ENCODE measurements around the gene C19orf67. TPM values are rescaled to one million over a fixed set of nuclear protein-coding genes. Genes with fewer than 3 reads are reported as not detected.

The C19orf67 gene
- total RNA-seq, 4 donors from 2014 or later = not detected

DNA sequence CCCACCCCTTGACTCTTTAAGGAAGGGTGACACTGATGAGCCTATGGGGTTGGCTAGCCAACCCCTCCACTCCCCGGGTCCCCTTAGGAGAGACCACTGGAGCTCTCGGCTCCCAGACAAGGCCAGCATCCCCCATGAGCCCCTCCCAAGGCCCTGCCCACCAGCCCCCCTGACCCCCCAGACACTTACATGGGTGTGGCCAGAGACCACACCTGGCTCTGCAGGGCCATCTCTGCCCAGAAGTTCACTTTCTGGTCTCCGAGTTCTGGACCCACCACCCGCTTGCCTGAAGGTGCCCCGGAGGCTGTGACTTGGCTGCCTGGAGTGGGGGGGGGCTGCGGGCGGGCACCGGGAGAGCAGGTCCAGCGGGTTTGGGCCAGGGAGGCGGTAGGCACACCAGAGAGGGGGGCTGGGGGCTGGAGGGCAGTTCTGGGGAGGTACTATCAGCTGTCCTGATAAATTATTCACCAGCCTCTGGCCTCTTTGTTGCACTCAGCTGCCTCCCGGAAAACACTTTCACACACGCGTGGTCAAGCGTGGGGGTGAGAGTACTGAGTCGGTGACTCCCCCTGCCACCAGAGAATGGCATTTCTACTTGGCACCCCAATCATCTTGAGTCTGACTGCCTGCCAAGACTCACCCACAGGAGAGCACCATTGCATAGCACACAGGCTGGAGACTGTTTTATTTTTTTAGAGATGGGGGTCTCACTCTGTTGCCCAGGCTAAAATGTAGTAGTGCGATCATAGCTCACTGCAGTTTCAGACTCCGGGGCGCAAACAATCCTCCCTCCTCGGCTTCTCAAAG is 23.6 kb downstream of the C19orf67 start, which contains the start of gene PALM3:
TSS of gene PALM3 (minus strand) at position 326 of the 807 bp plus-strand sequence. CDS start at position 230, 96 bp downstream.
- Histone ChIP-seq H3K36me3 (no peaks in the 10 kb centered on the region), H3K27me3 (peaks cover 2 to 59% of the 10 kb centered on the region in 2 donors), H3K27ac (peak within 1 kb of the TSS in 1 of 4 donors; percentile 39), H3K4me3 (no peak within 1 kb of the TSS), H3K9me3 (no peaks in the 10 kb centered on the region), H3K4me1 (peaks cover 0 to 20% (median 5%) of the 10 kb centered on the region in 4 donors)
- TF ChIP-seq, protein P1, sequence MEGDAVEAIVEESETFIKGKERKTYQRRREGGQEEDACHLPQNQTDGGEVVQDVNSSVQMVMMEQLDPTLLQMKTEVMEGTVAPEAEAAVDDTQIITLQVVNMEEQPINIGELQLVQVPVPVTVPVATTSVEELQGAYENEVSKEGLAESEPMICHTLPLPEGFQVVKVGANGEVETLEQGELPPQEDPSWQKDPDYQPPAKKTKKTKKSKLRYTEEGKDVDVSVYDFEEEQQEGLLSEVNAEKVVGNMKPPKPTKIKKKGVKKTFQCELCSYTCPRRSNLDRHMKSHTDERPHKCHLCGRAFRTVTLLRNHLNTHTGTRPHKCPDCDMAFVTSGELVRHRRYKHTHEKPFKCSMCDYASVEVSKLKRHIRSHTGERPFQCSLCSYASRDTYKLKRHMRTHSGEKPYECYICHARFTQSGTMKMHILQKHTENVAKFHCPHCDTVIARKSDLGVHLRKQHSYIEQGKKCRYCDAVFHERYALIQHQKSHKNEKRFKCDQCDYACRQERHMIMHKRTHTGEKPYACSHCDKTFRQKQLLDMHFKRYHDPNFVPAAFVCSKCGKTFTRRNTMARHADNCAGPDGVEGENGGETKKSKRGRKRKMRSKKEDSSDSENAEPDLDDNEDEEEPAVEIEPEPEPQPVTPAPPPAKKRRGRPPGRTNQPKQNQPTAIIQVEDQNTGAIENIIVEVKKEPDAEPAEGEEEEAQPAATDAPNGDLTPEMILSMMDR (IDR thresholded peaks at IDR 0.05) = no peak
- TF ChIP-seq POLR2A (IDR thresholded peaks at IDR 0.05) (no peak), EP300 (IDR thresholded peaks at IDR 0.05) (no peak)
- no peak for DNase-seq (ENCODE audit: low spot score in 2 of 2)
- WGBS, 2 donors = 64 to 65% methylated on average over 16 to 18 of the region's 19 CpGs

GRCh38 chr19:14061081-14061749 is 24.4 kb downstream of the C19orf67 start:
- Histone ChIP-seq H3K9me3 (no peaks in the 10 kb centered on the region), H3K4me1 (peaks cover 0 to 22% (median 5%) of the 10 kb centered on the region in 4 donors), H3K27me3 (peaks cover 2 to 62% of the 10 kb centered on the region in 2 donors), H3K27ac (peak overlapping the region in 1 of 4 donors; percentile 39), H3K36me3 (no peaks in the 10 kb centered on the region), H3K4me3 (no peak overlapping the region)
- DNase-seq (ENCODE audit: low spot score in 2 of 2) = no peak
- WGBS, 2 donors = 54% methylated on average over 9 of the region's 9 CpGs
- TF ChIP-seq EP300 (IDR thresholded peaks at IDR 0.05) (no peak), POLR2A (IDR thresholded peaks at IDR 0.05) (no peak)
- TF ChIP-seq, protein P1 (IDR thresholded peaks at IDR 0.05) = no peak

- DNase-seq (ENCODE audit: low spot score in 2 of 2) = no peak
- Histone ChIP-seq H3K27ac (no peak overlapping the region), H3K4me3 (no peak overlapping the region), H3K36me3 (no peaks in the 10 kb centered on the region), H3K27me3 (peaks cover 2 to 65% of the 10 kb centered on the region in 2 donors), H3K9me3 (no peaks in the 10 kb centered on the region), H3K4me1 (peaks cover 0 to 22% (median 5%) of the 10 kb centered on the region in 4 donors)
- WGBS, 2 donors = 57 to 62% methylated on average over 8 of the region's 8 CpGs
- TF ChIP-seq EP300 (IDR thresholded peaks at IDR 0.05) (no peak), POLR2A (IDR thresholded peaks at IDR 0.05) (no peak)
- TF ChIP-seq, protein P1 (IDR thresholded peaks at IDR 0.05) = no peak
Measured at GRCh38 chr19:14059652-14060155, 25.9 kb downstream of the C19orf67 start.

DNA sequence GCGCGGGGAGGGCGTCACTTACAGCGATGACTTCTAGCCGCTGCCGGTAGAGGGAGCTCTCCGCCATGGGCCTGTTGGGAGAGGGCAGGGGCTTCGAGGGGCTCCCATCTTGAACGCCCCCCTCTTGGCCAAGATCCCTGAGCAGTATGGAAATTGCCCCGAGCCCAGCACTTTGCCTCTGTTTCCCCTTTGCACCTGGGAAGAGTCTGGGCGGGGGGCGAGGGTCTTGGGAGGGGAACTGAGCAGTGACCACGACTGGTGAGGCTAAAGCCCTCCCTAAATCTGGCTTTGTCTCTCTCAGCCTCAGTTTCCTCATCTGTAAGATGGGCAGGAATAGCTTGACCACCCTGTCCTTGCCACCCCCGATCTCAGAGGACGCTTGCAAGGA is 26.5 kb downstream of the C19orf67 start:
- DNase-seq (ENCODE audit: low spot score in 2 of 2) = no peak
- peaks cover 0 to 22% (median 5%) of the 10 kb centered on the region in 4 donors for H3K4me1 ChIP-seq
- no peaks in the 10 kb centered on the region for H3K36me3 ChIP-seq
- 13 to 16% methylated on average over 14 to 15 of the region's 15 CpGs for WGBS, 2 donors
- no peak overlapping the region for H3K27ac ChIP-seq
- H3K9me3 ChIP-seq = peaks cover 0 to 4% (median 0%) of the 10 kb centered on the region in 4 donors
- peaks cover 2 to 62% of the 10 kb centered on the region in 2 donors for H3K27me3 ChIP-seq
- TF ChIP-seq POLR2A (IDR thresholded peaks at IDR 0.05) = no peak
- TF ChIP-seq, protein P1 (IDR thresholded peaks at IDR 0.05) = peak; percentile 34 to 47 (median 41)
- H3K4me3 ChIP-seq = no peak overlapping the region

Measured in tibial nerve (tissue), 4 donors.